CD8-positive, alpha-beta memory T cell (primary cell): ENCODE measurements around the gene GPR158. TPM values are rescaled to one million over a fixed set of nuclear protein-coding genes. Genes with fewer than 3 reads are reported as not detected.
"Not testable (repeated sequence)": the region's sequence is repeated elsewhere in the genome, so short reads cannot be mapped to it uniquely, and the experiment has no call there.

Source experiments
- CTCF ChIA-PET: fragments of 350-600 bp; sonication (Branson Sonifier 250); formaldehyde crosslinking; loops from one replicate; lab custom pipeline; 2021; ENCODE audit warnings: antibody characterized with exemption; lab: Charles Lee
- POLR2A ChIA-PET: fragments of 350-600 bp; sonication (Branson Sonifier 250); formaldehyde crosslinking; loops from one replicate; lab custom pipeline; 2021; ENCODE audit warnings: antibody characterized with exemption; lab: Charles Lee
- DNase-seq, 5 donors: peaks; one replicate each; pipeline versions ENCODE4 v3.0.0 to v3.0.0-alpha.2; 2020 to 2022; ENCODE audit warnings: mixed read lengths in 1 of 5
- H3K27ac ChIP-seq: one replicate; pipeline ENCODE4 v1.7.0; 2013; ENCODE audit warnings: low read depth, mild to moderate bottlenecking, low read length, moderate library complexity
- H3K27me3 ChIP-seq: 2 replicates; pipeline ENCODE4 v1.7.0; 2013; ENCODE audit warnings: low read length, mild to moderate bottlenecking; ENCODE audit not compliant: insufficient read depth, poor library complexity, severe bottlenecking
- H3K36me3 ChIP-seq: 2 replicates; pipeline ENCODE4 v1.7.0; 2013; ENCODE audit warnings: mild to moderate bottlenecking, low read length, moderate library complexity; ENCODE audit not compliant: insufficient read depth
- H3K4me1 ChIP-seq: 2 replicates; pipeline ENCODE4 v1.7.0; 2013; ENCODE audit warnings: mild to moderate bottlenecking, low read length, moderate library complexity; ENCODE audit not compliant: insufficient read depth
- H3K4me3 ChIP-seq: 2 replicates; pipeline ENCODE4 v1.7.0; 2013; ENCODE audit warnings: mild to moderate bottlenecking, low read length
- H3K9me3 ChIP-seq: 2 replicates; pipeline ENCODE4 v1.7.0; 2013; ENCODE audit warnings: mild to moderate bottlenecking, low read length
- H3K27ac Mint-ChIP-seq, 8 donors: one replicate each; pipeline ENCODE4 v1.8.0; 2020 to 2021; ENCODE audit warnings: mixed read lengths in 8 of 8, mild to moderate bottlenecking in 6 of 8, inconsistent platforms in 3 of 8, moderate library complexity in 3 of 8
- H3K27me3 Mint-ChIP-seq, 2 donors: one replicate each; pipeline ENCODE4 v1.8.0; 2020 to 2021; ENCODE audit warnings: mixed read lengths in 2 of 2, mild to moderate bottlenecking in 1 of 2, moderate library complexity in 1 of 2
- H3K36me3 Mint-ChIP-seq, 3 donors: one replicate each; pipeline ENCODE4 v1.8.0; 2020 to 2021; ENCODE audit warnings: mixed read lengths in 3 of 3, inconsistent platforms in 1 of 3, mild to moderate bottlenecking in 1 of 3
- H3K4me1 Mint-ChIP-seq, 3 donors: one replicate each; pipeline ENCODE4 v1.8.0; 2020 to 2021; ENCODE audit warnings: mixed read lengths in 3 of 3, inconsistent platforms in 1 of 3, mild to moderate bottlenecking in 1 of 3
- H3K4me3 Mint-ChIP-seq, 7 donors: one replicate each; pipeline ENCODE4 v1.8.0; 2020 to 2021; ENCODE audit warnings: mixed read lengths in 7 of 7, mild to moderate bottlenecking in 6 of 7, moderate library complexity in 4 of 7, inconsistent platforms in 2 of 7
- H3K9me3 Mint-ChIP-seq, 5 donors: one replicate each; pipeline ENCODE4 v1.8.0; 2020 to 2022; ENCODE audit warnings: mixed read lengths in 5 of 5, mild to moderate bottlenecking in 3 of 5, moderate library complexity in 2 of 5, inconsistent platforms in 1 of 5
- polyA plus RNA-seq: library from polyadenylated mRNA; unstranded; fragments of 300-500 nt; fragmentation: Illumina TruSeq; gene quantifications from one replicate; pipeline ENCODE4 v1.2.3, GENCODE V29; 2021
- total RNA-seq, 2 experiments: library from RNA; stranded (reverse); gene quantifications; one replicate each; pipeline ENCODE4 v1.2.3, GENCODE V29; 2021

Gene GPR158
- total and polyA plus RNA-seq, 3 experiments from 2014 or later, result not detected

DNA sequence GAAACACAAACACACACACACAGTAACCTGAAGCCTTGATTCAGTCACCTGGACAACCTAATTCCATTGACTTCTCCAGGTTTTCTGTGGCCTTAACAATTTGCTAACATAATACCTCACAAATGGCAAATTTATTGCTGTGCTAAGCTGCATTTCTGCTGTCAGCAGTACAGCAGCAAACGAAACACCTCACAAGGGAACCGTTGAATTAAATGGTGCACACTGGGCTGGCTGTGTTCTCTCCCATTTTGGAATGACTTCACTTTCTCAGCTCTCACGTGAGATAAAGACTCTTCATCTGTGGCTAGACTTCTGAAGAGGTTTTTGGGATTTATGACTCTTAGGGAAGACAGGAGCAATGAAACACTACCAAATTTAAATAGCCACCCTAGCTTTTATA is 152.5 kb downstream of the GPR158 start:
- Histone ChIP-seq H3K9me3 (no peaks in the 10 kb centered on the region), H3K27ac (no peak overlapping the region), H3K4me1 (no peaks in the 10 kb centered on the region), H3K4me3 (no peak overlapping the region), H3K27me3 (no peaks in the 10 kb centered on the region), H3K36me3 (no peaks in the 10 kb centered on the region)
- peaks cover 0 to 3% of the 10 kb centered on the region in 2 donors for H3K27me3 Mint-ChIP-seq
- no peaks in the 10 kb centered on the region for H3K36me3 Mint-ChIP-seq
- DNase-seq, result no peak
- ChIA-PET CTCF (no interaction called here), POLR2A (no interaction called here)
- H3K4me1 Mint-ChIP-seq, result no peaks in the 10 kb centered on the region
- H3K4me3 Mint-ChIP-seq, result no peak overlapping the region
- H3K27ac Mint-ChIP-seq, result no peak overlapping the region
- H3K9me3 Mint-ChIP-seq, result peaks cover 2 to 15% (median 9%) of the 10 kb centered on the region in 5 donors

DNA sequence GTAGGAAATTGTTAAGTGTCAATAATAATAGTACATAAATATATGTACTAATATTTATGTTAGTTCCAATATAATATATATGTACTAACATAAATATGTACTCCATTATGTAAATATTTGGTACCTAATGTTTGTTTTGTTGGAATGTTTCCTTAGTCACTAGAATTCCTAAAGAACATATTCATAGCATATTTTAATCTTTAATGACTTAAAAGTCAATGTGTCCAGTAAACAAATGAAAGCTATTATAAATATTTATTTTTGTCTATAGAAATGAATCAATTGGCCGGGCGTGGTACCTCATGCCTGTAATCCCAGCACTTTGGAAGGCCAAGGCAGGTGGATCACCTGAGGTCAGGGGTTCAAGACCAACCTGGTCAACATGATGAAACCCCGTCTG is 153.6 kb downstream of the GPR158 start:
- no peaks in the 10 kb centered on the region for H3K36me3 Mint-ChIP-seq
- Histone ChIP-seq H3K4me1 (no peaks in the 10 kb centered on the region), H3K27ac (no peak overlapping the region), H3K9me3 (no peaks in the 10 kb centered on the region), H3K36me3 (no peaks in the 10 kb centered on the region), H3K4me3 (no peak overlapping the region), H3K27me3 (no peaks in the 10 kb centered on the region)
- H3K4me1 Mint-ChIP-seq, result no peaks in the 10 kb centered on the region
- DNase-seq, result no peak
- no peak overlapping the region for H3K4me3 Mint-ChIP-seq
- CTCF ChIA-PET, result no interaction called here
- POLR2A ChIA-PET, result no interaction called here
- peaks cover 0 to 3% of the 10 kb centered on the region in 2 donors for H3K27me3 Mint-ChIP-seq
- H3K9me3 Mint-ChIP-seq, result peaks cover 2 to 15% (median 11%) of the 10 kb centered on the region in 5 donors
- no peak overlapping the region for H3K27ac Mint-ChIP-seq

DNA sequence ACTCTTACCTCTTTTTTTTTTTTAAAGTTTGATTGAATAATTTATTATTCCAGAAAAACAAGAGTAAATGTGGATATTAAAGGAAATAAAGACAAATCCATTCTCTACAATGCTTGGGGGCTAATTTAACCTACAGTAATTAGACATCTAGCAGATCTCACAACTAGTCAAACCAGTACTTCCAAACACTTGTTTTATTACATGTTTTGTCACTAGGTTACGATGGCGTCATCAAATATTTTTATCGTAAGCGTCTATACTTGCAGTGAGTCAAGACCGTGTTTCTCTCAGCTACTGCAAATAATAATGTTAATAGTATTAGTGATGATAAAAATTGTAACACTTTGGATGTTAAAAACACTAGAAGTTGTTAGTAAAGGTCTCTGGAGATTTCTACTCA is 154.8 kb downstream of the GPR158 start:
- H3K27ac Mint-ChIP-seq, H3K4me1 Mint-ChIP-seq, H3K36me3 Mint-ChIP-seq, H3K4me3 ChIP-seq, H3K27me3 Mint-ChIP-seq, H3K9me3 ChIP-seq, H3K4me3 Mint-ChIP-seq, H3K4me1 ChIP-seq, H3K27me3 ChIP-seq, DNase-seq, CTCF ChIA-PET, H3K27ac ChIP-seq, POLR2A ChIA-PET, H3K36me3 ChIP-seq: not testable (repeated sequence)
- peaks cover 2 to 12% (median 5%) of the 10 kb centered on the region in 5 donors for H3K9me3 Mint-ChIP-seq

DNA sequence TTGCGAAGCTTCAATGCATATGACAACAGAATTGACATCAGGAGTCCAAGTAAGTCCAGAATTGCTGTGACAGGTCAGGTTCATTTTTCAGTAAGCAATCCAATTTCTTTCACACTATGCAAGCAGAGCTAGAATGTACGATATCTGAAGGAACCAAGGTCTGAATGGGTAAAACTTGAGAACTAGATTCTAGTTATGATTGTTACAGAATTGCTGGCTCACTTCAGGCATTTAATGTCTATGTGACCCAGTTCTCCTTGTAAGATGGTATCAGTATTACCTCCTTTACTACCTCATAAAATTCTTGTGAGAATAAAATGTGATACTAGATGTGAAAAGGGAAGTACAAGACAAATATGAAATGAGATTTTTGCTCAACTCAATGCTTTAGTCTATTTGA is 159.6 kb downstream of the GPR158 start:
- no peaks in the 10 kb centered on the region for H3K27me3 Mint-ChIP-seq
- Histone ChIP-seq H3K9me3 (no peaks in the 10 kb centered on the region), H3K4me1 (no peaks in the 10 kb centered on the region), H3K27ac (no peak overlapping the region), H3K27me3 (no peaks in the 10 kb centered on the region), H3K4me3 (no peak overlapping the region), H3K36me3 (no peaks in the 10 kb centered on the region)
- H3K36me3 Mint-ChIP-seq, result no peaks in the 10 kb centered on the region
- ChIA-PET POLR2A (no interaction called here), CTCF (no interaction called here)
- H3K4me3 Mint-ChIP-seq, result no peak overlapping the region
- DNase-seq, result no peak
- no peak overlapping the region for H3K27ac Mint-ChIP-seq
- peaks cover 0 to 6% (median 0%) of the 10 kb centered on the region in 5 donors for H3K9me3 Mint-ChIP-seq
- no peaks in the 10 kb centered on the region for H3K4me1 Mint-ChIP-seq

DNA sequence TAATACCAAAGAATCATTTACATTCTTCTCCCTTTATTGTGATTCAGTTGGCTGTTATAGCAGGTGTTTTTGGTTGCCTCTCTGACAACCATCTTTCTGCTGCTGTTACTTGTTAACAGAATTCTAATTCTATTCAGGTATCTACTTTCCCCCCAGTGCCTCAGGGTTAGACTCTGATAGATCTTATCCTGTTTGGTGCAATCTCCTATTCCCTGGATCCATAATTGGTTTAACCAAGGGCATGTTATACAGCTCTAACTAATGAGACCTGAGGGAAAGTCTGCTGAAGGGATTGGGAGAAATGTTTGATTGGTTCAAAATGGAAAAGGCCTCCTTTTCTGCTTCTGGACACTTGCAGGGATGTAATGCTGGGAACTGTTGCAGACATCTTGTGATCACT is 161.5 kb downstream of the GPR158 start:
- no peak for DNase-seq
- Histone ChIP-seq H3K27ac (no peak overlapping the region), H3K4me1 (no peaks in the 10 kb centered on the region), H3K4me3 (no peak overlapping the region), H3K9me3 (no peaks in the 10 kb centered on the region), H3K36me3 (no peaks in the 10 kb centered on the region), H3K27me3 (no peaks in the 10 kb centered on the region)
- ChIA-PET POLR2A (no interaction called here), CTCF (no interaction called here)
- H3K36me3 Mint-ChIP-seq, result no peaks in the 10 kb centered on the region
- H3K4me3 Mint-ChIP-seq, result no peak overlapping the region
- H3K27ac Mint-ChIP-seq, result no peak overlapping the region
- H3K4me1 Mint-ChIP-seq, result no peaks in the 10 kb centered on the region
- peaks cover 0 to 1% of the 10 kb centered on the region in 2 donors for H3K27me3 Mint-ChIP-seq
- peaks cover 0 to 10% (median 0%) of the 10 kb centered on the region in 5 donors for H3K9me3 Mint-ChIP-seq

DNA sequence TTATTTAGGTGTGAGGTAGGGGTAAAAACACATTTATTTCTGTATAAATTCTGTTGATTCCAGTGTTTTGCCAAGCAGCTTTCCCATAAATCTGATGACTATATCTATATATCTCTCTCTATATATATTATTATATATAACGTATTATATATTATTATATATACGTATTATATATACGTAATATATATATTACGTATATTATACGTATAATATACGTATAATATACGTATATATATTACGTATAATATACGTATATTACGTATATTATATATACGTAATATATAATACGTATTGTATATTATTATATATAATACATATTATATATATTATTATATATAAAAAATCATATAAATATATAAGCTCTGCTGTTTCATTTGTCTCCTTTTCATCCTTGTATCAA is 163.5 kb downstream of the GPR158 start:
- Histone ChIP-seq H3K9me3 (no peaks in the 10 kb centered on the region), H3K4me1 (no peaks in the 10 kb centered on the region), H3K27ac (no peak overlapping the region), H3K4me3 (no peak overlapping the region), H3K36me3 (no peaks in the 10 kb centered on the region), H3K27me3 (no peaks in the 10 kb centered on the region)
- Mint-ChIP-seq H3K27ac (no peak overlapping the region), H3K9me3 (peaks cover 0 to 10% (median 0%) of the 10 kb centered on the region in 5 donors), H3K4me3 (no peak overlapping the region), H3K36me3 (no peaks in the 10 kb centered on the region), H3K27me3 (peaks cover 0 to 1% of the 10 kb centered on the region in 2 donors), H3K4me1 (no peaks in the 10 kb centered on the region)
- DNase-seq, result no peak
- ChIA-PET CTCF (no interaction called here), POLR2A (no interaction called here)

DNA sequence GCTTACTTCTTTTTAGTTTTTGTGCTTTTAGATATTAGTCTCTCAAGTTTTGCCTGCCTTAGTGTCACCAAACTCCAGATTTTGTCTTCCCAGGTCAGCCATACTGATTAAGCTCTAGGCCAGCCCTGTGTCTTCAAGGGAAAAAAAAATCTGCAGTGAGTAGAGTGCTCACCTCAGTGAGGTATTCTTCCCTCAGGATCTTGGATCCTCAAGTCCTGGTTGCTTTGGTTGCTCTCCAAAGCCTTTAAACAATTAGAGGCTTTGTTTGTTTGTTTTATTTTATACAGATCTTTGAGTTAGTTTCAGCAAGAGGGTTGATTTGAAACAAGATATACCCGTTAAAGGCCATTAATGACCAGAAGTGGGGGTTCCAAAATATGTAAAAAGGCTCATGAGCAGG is 165.2 kb downstream of the GPR158 start:
- no peak overlapping the region for H3K27ac Mint-ChIP-seq
- no peaks in the 10 kb centered on the region for H3K4me1 ChIP-seq
- H3K9me3 Mint-ChIP-seq, result peaks cover 0 to 5% (median 0%) of the 10 kb centered on the region in 5 donors
- H3K4me1 Mint-ChIP-seq, result no peaks in the 10 kb centered on the region
- H3K27me3 ChIP-seq, result no peaks in the 10 kb centered on the region
- H3K4me3 ChIP-seq, result no peak overlapping the region
- H3K27me3 Mint-ChIP-seq, result peaks cover 0 to 1% of the 10 kb centered on the region in 2 donors
- POLR2A ChIA-PET, result no interaction called here
- H3K36me3 Mint-ChIP-seq, result no peaks in the 10 kb centered on the region
- no peak overlapping the region for H3K4me3 Mint-ChIP-seq
- no peaks in the 10 kb centered on the region for H3K36me3 ChIP-seq
- no peaks in the 10 kb centered on the region for H3K9me3 ChIP-seq
- CTCF ChIA-PET, result no interaction called here
- DNase-seq, result no peak
- H3K27ac ChIP-seq, result no peak overlapping the region

DNA sequence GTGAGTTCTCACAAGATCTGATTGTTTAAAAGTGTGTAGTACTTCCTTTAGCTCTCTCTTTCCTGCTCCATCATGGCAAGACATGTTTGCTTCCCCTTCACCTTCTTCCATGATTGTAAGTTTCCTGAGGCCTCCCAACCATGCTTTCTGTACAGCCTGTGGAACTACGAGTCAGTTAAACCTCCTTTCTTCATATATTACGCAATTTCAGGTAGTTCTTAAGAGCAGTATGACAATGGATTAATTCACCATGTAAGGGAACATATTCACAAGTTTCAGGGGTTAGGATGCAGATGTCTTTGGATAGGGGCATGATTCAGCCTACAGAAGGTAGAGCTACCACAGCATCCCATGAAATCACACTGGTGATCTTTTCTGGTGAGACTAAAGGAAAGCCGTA is 174.7 kb downstream of the GPR158 start:
- Histone ChIP-seq H3K27me3 (no peaks in the 10 kb centered on the region), H3K9me3 (no peaks in the 10 kb centered on the region), H3K4me3 (no peak overlapping the region), H3K27ac (no peak overlapping the region), H3K4me1 (no peaks in the 10 kb centered on the region), H3K36me3 (no peaks in the 10 kb centered on the region)
- no peak overlapping the region for H3K27ac Mint-ChIP-seq
- DNase-seq, result no peak
- ChIA-PET POLR2A (no interaction called here), CTCF (no interaction called here)
- H3K36me3 Mint-ChIP-seq, result no peaks in the 10 kb centered on the region
- H3K4me1 Mint-ChIP-seq, result no peaks in the 10 kb centered on the region
- no peak overlapping the region for H3K4me3 Mint-ChIP-seq
- peaks cover 0 to 8% (median 3%) of the 10 kb centered on the region in 5 donors for H3K9me3 Mint-ChIP-seq
- peaks cover 0 to 1% of the 10 kb centered on the region in 2 donors for H3K27me3 Mint-ChIP-seq

DNA sequence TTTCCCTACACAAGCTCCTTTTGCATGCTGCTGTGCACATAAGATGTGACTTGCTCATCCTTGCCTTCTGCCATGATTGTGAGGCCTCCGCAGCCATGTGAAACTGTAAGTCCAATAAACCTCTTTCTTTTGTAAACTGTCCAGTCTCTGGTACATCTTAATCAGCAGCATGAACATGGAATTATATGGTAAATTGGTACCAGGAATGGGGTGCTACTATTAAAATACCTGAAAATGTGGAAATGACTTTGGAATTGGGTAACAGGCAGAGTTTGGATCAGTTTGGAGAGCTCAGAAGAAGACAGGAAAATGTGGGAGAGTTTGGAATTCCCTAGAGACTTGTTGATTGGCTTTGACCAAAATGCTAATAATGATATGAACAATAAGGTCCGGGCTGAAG is 181.8 kb downstream of the GPR158 start:
- H3K4me3 ChIP-seq, result no peak overlapping the region
- POLR2A ChIA-PET, result no interaction called here
- Mint-ChIP-seq H3K36me3 (no peaks in the 10 kb centered on the region), H3K27ac (no peak overlapping the region), H3K4me3 (no peak overlapping the region), H3K27me3 (no peaks in the 10 kb centered on the region), H3K9me3 (peaks cover 15 to 42% (median 29%) of the 10 kb centered on the region in 5 donors), H3K4me1 (no peaks in the 10 kb centered on the region)
- CTCF ChIA-PET, result no interaction called here
- no peak overlapping the region for H3K27ac ChIP-seq
- H3K4me1 ChIP-seq, result no peaks in the 10 kb centered on the region
- no peaks in the 10 kb centered on the region for H3K36me3 ChIP-seq
- no peaks in the 10 kb centered on the region for H3K9me3 ChIP-seq
- DNase-seq, result no peak
- H3K27me3 ChIP-seq, result no peaks in the 10 kb centered on the region
